IMR-90 (cell line): ENCODE results near the gene TMEM170B.

Experiments used
- CTCF ChIP-seq: conservative IDR thresholded peaks from 2 replicates; pipeline ENCODE4 v1.5.1; 2012; ENCODE audit warnings: mild to moderate bottlenecking, low read depth, low read length, improper control_type of control experiment
- POLR2A ChIP-seq: IDR thresholded peaks from 2 replicates; pipeline ENCODE4 v1.6.1; 2012; ENCODE audit warnings: mild to moderate bottlenecking, low read depth, low read length
- SMC3 ChIP-seq: fragments of 150-350 bp; IDR thresholded peaks from 2 replicates; pipeline ENCODE4 v1.6.1; 2016; ENCODE audit warnings: low read depth, mild to moderate bottlenecking, antibody characterized with exemption, low read length, moderate library complexity

DNA sequence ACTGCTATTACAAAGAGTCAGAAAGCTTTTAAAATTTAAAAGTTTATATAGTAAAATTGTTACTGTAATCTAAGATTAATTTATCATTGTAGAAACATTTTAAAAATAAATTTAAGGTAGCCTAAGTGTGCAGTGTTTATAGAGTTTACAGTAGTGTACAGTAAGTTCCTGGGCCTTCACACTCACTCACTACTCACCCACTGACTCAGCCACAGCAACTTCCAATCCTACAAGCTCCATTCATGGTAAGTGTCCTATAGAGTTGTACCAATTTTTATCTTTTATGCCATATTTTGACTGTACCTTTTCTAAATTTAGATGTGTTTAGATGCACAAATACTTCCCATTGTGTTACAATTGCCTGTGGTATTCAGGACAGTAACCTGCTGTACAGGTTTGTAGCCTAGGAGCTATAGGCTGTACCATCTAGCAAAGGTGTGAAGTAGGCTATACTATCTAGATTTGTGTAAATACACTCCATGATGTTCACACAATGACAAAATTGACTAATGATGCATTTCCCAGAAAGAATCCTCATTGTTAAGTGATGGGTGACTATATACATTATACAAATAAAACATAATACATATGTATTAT, 10.2 kb upstream of the TMEM170B start:
- no peak for TF ChIP-seq CTCF
- no peak for TF ChIP-seq POLR2A
- no peak for TF ChIP-seq SMC3
